Stimulated activated CD4-positive, alpha-beta T cell treated with anti-CD3 and anti-CD28 coated beads, Interleukin-1b, Interleukin-23, amount 100 ng/mL, for 24 hours (primary cell): ENCODE data around the gene ETV6.
A peak's percentile ranks its signal among the peaks of the same experiment; 100 is the strongest.

ENCODE experiments used
- DNase-seq, 4 experiments: peaks; one replicate each; pipeline ENCODE4 v3.0.0-alpha.2; 2020; ENCODE audit warnings: low read depth in 4 of 4, low spot score in 1 of 4

The ETV6 gene

GRCh38 chr12:11642785-11643184 is 6.7 kb upstream of the ETV6 start:
- no peak for DNase-seq

DNA sequence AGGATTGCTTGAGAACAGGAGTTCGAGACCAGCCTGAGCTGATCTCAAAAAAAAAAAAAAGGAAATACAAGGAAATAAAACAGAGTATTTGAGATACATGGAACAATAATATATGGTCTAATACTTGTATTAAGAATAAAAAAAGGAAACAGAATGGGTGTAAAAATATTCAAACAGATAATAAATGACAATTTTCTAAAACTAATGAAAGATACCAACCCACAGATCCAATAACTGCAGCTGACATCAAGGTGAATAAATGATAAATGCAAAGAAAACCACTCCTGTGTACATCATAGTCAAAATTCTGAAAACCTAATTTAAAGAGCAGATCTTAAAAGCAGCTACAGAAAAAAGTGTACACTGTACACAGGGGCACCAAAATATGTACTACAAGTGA is 4.1 kb upstream of the ETV6 start:
- DNase-seq, result no peak

DNA sequence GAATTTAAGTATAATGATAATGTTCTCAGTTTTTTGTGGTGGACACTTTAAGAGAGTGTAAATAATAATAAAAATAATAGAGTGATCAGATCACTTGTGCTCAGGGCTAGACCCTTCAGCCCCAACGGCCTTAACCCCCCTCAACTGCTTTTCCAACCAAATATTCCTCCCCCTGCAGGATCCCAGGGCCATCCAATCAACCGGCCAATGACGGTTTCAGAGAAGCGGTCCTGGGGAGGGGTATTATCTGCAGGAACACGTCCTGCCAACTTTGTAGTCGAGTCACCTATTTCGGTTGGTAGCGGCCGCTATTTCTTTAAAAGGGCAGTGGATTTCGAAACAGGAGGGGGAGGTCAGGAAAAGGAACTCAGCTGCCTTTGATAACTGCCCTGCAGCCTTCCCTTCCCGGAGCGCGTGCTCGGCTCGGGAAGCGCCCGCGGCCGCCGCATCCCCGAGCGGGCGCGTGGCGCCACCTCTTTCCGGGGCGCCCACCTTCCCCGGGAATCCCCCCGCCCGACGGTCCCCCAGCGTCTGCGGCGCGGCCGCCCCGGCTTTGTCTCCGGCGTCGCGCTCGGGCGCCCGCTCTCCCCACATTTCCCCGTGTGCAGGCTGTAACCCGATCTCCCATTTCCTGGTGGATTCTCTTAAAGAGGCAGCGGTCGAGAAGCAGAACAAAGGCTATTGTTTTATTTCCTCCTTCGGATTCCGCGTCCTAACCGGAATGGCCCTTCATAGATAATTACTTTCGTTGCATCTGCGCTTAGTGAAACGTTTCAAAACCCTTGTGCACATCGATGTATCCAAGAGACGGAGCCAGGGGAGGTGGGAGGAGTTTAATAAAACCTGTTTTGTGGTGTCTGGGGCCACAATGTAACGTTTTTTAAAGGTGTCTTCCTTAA is 711 bp upstream of the ETV6 start:
- peak in 3 of 4 experiments; percentile 24 to 35 (median 31) for DNase-seq

- peak in 1 of 4 experiments; percentile 14 for DNase-seq
These were observed 1.1 kb downstream of the ETV6 start for GRCh38 chr12:11650286-11651281.

DNA sequence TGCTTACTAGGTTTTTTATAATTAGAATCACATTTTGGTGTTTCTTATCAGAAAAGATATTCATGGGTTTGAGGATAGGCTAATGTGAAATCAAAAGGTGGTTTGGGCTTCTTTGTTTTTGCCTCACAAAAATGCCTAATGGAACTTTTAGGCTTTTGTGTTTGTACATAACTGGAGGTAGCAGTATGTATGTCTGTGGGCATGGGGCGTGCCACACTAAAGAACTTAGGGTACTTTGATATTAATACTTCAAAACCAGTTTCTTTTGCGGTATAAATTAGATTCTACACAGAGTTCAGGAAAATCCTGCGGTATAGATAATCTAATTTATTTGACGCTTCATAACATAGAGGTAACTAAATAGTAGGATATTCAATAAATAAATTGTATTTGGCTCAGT is 1.9 kb downstream of the ETV6 start:
- no peak for DNase-seq

- DNase-seq, result no peak
These were observed 2.3 kb downstream of the ETV6 start for GRCh38 chr12:11651785-11652184.

DNA sequence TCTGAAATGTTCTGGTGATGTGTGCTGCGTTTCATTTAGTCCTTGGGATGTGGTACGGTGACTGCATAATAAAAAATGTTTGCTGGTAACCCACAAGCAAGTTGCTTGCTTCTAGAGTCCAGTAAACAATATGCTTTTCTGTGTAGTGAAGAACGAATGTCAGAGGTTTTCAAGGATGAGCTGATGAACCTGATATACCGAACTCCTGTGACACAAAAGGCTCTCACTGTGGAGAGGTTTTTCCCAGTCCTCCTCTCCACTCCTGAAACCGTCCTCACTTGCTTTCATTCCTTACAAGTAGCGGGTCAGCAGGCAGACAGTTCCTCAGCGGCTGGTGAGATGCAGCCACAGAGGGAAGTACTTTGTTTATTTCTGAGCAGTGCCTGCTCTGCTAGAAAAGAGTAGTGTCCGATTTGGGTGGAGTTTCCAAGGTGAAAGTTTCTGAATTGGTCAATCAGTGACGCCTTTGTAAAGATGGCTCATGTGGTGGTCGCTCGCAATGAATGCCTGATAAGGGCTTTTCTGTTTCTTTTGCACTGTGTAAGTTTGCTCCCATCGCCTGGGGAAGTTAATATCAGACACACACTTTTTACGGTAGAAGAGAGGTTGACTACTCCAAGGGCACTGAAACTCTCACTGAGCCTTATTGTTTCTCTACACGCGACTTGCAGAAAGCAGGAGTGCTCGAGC is 3.0 kb downstream of the ETV6 start:
- no peak for DNase-seq

- peak in 3 of 4 experiments; percentile 15 to 27 (median 25) for DNase-seq
These were observed 3.8 kb downstream of the ETV6 start for GRCh38 chr12:11653215-11653753.

DNA sequence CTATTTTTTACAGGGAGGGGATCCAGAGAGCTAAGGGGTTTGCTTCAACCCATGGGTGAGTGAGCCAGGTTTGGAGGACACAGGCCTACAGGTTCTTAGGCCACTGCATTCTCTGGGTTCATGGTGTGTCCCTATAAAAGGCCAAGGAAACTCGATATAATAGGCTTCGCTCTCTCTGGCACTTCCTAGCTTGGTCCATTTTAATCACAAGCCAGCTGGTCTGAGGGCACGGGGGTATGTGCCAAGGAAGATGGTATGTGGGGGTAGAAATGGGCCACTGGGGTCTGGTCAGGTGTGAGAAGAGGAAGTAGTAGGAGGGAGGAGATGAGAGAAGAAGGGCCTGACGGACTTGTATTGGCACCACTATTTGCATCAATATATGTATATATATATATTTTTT is 4.9 kb downstream of the ETV6 start:
- no peak for DNase-seq

DNA sequence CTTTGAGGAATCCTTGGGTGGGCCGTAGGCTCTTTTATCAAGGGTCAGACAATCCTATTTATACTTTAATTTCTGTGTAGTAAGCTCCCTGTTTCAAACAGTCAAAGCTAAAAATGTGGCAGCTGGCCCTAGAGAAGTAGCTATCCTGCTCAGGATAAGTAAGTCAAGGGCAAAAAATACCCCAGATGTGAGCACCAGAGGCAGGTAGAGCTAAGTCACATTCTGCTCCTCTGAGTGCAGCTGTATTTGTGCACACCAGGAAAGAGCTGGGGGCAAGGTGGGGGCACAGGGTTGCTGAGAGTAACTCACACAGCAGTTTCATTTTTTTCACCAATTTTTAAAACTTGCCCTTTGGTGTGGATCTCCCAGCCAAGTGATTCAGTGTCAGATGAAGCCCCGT is 5.3 kb downstream of the ETV6 start:
- DNase-seq, result no peak

DNA sequence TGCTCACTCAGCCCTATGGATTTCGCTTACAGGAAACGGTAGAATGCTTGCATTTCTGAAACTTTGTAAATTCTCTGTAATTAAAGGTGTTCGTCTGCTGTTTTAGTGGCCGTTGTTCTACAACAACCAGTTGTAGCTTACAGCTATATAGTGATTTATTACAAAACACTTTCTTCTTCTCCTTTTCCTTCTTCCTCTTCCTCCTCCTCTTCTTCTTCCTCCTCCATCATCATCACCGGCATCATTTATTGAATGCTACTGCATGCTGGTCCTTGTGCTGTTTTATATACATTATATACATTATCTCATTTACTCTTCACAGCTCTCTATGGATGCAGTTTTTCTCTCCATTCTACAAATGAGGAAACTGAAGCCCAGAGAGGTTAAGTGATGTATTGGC is 6.4 kb downstream of the ETV6 start:
- no peak for DNase-seq

DNA sequence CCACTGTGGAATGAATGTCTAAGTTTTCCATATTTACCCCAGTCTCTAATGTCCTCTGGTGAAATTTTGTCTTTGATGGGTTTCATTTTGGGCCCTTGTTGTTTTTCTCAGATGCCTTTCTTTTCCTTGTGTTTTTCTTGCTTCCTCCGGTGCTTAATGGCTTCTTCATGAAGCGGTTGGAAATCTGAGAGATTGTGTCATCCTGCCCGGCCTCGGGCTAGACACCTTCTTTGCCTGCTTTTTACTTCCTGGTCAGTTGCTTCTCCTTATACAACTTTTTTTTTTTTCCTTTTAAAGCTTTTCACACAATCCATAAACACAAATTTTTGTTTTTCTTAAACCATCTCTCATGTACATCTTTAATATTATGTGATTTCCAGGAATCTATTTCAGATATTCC is 7.1 kb downstream of the ETV6 start:
- no peak for DNase-seq

GRCh38 chr12:11657511-11657910 is 8.0 kb downstream of the ETV6 start:
- no peak for DNase-seq

- DNase-seq, result no peak
These were observed 9.3 kb downstream of the ETV6 start for GRCh38 chr12:11658791-11659190.

DNA sequence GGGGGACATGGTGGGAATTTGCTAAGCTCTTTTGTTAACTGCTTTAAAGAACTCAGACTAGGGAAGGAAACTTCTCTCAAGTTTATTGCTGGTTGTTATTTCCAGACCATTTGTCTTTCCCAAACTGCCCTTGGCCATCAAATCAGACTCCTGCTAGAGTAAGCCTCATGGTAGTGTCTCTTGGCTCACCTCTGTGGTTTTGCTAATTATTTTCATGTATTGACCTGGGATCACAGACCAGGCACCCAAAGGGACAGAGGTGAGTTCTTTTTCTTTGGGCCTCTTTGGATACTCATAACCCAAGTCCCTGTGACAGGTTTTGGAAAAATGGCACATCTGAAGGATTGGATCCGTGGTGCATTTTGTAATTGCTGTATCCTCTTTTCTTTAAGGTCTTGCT is 11.2 kb downstream of the ETV6 start:
- DNase-seq, result no peak

DNA sequence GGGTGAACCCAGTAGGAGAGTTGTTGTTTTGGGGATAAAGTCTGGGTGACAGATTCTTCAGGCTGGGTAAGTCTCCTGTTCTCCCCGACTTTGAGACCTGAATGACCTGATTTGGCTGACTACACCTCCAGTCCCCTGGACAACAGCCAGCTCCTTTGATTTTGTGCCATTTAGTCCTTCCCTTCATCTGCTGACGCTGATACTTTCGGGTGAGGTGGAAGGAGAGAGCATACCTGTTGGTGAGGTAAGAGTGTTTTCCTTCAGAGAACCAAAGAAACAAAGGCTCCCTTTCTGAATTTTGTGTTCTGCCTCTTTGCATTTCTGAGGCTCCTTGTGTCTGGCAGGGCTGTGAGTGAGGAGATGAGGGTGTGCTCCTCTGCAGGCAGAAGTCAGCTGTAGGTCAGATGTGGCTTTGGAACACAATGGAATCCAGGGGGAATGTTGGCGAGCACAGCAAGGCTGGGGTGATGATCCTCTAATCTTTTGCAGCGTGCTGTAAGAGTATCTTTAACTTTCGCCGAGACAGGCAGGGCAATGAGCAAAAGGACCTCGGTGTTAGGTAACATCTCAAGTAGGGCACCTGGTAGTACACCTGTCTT is 12.1 kb downstream of the ETV6 start:
- no peak for DNase-seq

DNA sequence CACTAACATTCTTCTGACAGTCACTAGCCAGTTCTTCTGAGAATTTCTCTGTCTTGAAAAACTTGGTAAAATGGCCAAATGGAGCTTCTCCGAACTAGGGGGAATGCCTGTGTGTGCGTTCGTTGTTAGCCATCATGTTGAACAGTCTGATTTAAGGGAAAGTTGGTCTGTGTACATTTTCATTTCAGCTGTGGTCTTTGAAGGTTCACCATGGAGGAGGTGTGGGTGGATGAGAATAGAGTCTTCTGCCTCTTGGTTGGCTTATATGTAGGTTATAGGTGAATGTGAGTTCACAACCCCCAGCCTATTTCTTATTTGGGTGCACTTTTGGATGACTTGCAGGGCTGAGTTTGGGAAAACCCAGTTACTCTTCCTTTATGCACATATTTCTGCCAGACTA is 12.9 kb downstream of the ETV6 start:
- no peak for DNase-seq

- DNase-seq, result no peak
These were observed 13.7 kb downstream of the ETV6 start for GRCh38 chr12:11663130-11663529.

GRCh38 chr12:11664101-11664500 is 14.6 kb downstream of the ETV6 start:
- DNase-seq, result no peak
